ENCODE results near the gene MCTP1.

- TF ChIP-seq EP300 (IDR thresholded peaks at IDR 0.05; ENCODE audit: low read depth) (no peak), POLR2A (IDR thresholded peaks at IDR 0.05) (no peak), POLR2AphosphoS5 (IDR thresholded peaks at IDR 0.05) (no peak)
- TF ChIP-seq, protein P1, sequence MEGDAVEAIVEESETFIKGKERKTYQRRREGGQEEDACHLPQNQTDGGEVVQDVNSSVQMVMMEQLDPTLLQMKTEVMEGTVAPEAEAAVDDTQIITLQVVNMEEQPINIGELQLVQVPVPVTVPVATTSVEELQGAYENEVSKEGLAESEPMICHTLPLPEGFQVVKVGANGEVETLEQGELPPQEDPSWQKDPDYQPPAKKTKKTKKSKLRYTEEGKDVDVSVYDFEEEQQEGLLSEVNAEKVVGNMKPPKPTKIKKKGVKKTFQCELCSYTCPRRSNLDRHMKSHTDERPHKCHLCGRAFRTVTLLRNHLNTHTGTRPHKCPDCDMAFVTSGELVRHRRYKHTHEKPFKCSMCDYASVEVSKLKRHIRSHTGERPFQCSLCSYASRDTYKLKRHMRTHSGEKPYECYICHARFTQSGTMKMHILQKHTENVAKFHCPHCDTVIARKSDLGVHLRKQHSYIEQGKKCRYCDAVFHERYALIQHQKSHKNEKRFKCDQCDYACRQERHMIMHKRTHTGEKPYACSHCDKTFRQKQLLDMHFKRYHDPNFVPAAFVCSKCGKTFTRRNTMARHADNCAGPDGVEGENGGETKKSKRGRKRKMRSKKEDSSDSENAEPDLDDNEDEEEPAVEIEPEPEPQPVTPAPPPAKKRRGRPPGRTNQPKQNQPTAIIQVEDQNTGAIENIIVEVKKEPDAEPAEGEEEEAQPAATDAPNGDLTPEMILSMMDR (IDR thresholded peaks at IDR 0.05): no peak
These were observed 107.4 kb downstream of the MCTP1 start for GRCh38 chr5:95177456-95177855.

Measured in transverse colon (tissue), 4 donors.